Measurements from ENCODE around the gene LAMA5. TPM values are rescaled to one million over a fixed set of nuclear protein-coding genes. Genes with fewer than 3 reads are reported as not detected.
A peak's percentile ranks its signal among the peaks of the same experiment; 100 is the strongest.

The LAMA5 gene
- polyA plus RNA-seq, 2 of the 4 experiments (the other 2 are of a cell fraction), result 20.4 to 196 TPM

GRCh38 chr20:62351469-62352401, 15.4 kb downstream of the LAMA5 start:
- TF ChIP-seq NPAS2 (CRISPR knock-in tag; IDR thresholded peaks at IDR 0.05; ENCODE audit: borderline replicate concordance) (no peak), CEBPB (IDR thresholded peaks at IDR 0.05) (no peak), POLR2AphosphoS2 (conservative IDR thresholded peaks at IDR 0.05; ENCODE audit: low read length) (no peak), SMC3 (IDR thresholded peaks at IDR 0.05) (no peak), RARB (CRISPR knock-in tag; IDR thresholded peaks at IDR 0.05) (no peak), ESRRA (IDR thresholded peaks at IDR 0.05; ENCODE audit: borderline replicate concordance, low read length) (no peak), RCOR1 (IDR thresholded peaks at IDR 0.05; ENCODE audit: low read depth, low read length) (no peak)
- H3K4me1 ChIP-seq, result peaks cover 71% of the 10 kb centered on the region
- DNase-seq (ENCODE audit: low read depth in 1 of 2, low spot score in 1 of 2) (no peak), ATAC-seq (no peak), FAIRE-seq (no peak)
- POLR2A ChIA-PET, result interaction anchor here (1.3 to 2.6 kb wide), 3 partner anchors 8 to 18 kb away, joined by 8 to 30 read pairs (median 12); partner anchors contain the start of gene LAMA5
- peak overlapping the region; percentile 97 to 99 for H3K27ac ChIP-seq
- whole genome bisulfite sequencing (ENCODE audit: missing lambda C conversion rate), result 87% methylated on average over 42 of the region's 60 CpGs
- 0 out of 3 replicates have a peak overlapping the region, but pooled peaks have one; percentile 3 for H3K4me3 ChIP-seq
- CTCF ChIA-PET, result interaction anchor here (1.3 to 5.3 kb wide), 8 partner anchors 14 to 49 kb away, joined by 3 to 107 read pairs (median 10); partner anchors contain the start of genes ADRM1, LAMA5 and RPS21
- H3K4me2 ChIP-seq, result peak overlapping the region; percentile 91
- H3K9me3 ChIP-seq, result peaks cover 23% of the 10 kb centered on the region

- FAIRE-seq (no peak), DNase-seq (ENCODE audit: low read depth in 1 of 2, low spot score in 1 of 2) (no peak), ATAC-seq (peak; percentile 32 to 45)
- no peak for TF ChIP-seq MAZ (IDR thresholded peaks at IDR 0.05; ENCODE audit: borderline replicate concordance, low read depth, low read length)
- no peak for TF ChIP-seq RCOR1 (IDR thresholded peaks at IDR 0.05; ENCODE audit: low read depth, low read length)
- TF ChIP-seq RARB (CRISPR knock-in tag; IDR thresholded peaks at IDR 0.05), result 0 out of 2 replicates have a peak, but pooled peaks have one; percentile 23
- TF ChIP-seq ZSCAN20 (CRISPR knock-in tag; IDR thresholded peaks at IDR 0.05), result no peak
- TF ChIP-seq, protein P1, sequence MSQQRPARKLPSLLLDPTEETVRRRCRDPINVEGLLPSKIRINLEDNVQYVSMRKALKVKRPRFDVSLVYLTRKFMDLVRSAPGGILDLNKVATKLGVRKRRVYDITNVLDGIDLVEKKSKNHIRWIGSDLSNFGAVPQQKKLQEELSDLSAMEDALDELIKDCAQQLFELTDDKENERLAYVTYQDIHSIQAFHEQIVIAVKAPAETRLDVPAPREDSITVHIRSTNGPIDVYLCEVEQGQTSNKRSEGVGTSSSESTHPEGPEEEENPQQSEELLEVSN (IDR thresholded peaks at IDR 0.05; ENCODE audit: borderline replicate concordance, low read depth), result 0 out of 2 replicates have a peak, but pooled peaks have one; percentile 30
- TF ChIP-seq RNF2 (IDR thresholded peaks at IDR 0.05; ENCODE audit: borderline replicate concordance, low read depth), result 0 out of 2 replicates have a peak, but pooled peaks have one; percentile 17
- peak; percentile 10; the same call in 1 of the 2 replicates for TF ChIP-seq GATA3 (IDR thresholded peaks at IDR 0.05; ENCODE audit: borderline replicate concordance)
- peak; percentile 10; the same call in 1 of the 2 replicates for TF ChIP-seq HOXB13 (CRISPR knock-in tag; IDR thresholded peaks at IDR 0.05; ENCODE audit: low read depth)
- no peak for TF ChIP-seq FOSB (CRISPR knock-in tag; IDR thresholded peaks at IDR 0.05)
- TF ChIP-seq JUN (IDR thresholded peaks at IDR 0.05), result peak in 1 of 2 experiments; percentile 38; a peak in 1 of 5 replicates
- Histone ChIP-seq H3K27ac (peak overlapping the region; percentile 97 to 99), H3K4me3 (0 out of 3 replicates have a peak overlapping the region, but pooled peaks have one; percentile 3), H3K4me1 (peaks cover 62% of the 10 kb centered on the region), H3K4me2 (peak overlapping the region; percentile 91), H3K9me3 (peaks cover 23% of the 10 kb centered on the region)
- WGBS (ENCODE audit: missing lambda C conversion rate), result 21% methylated on average over 9 of the region's 23 CpGs
- CTCF ChIA-PET, result interaction anchor here (0.7 to 5.3 kb wide), 8 partner anchors 8 to 45 kb away, joined by 3 to 107 read pairs (median 12); partner anchors contain the start of gene LAMA5
- POLR2A ChIA-PET, result interaction anchor here (0.8 to 2.6 kb wide), 7 partner anchors 9 to 36 kb away, joined by 3 to 30 read pairs (median 10); partner anchors contain the start of genes LAMA5 and RPS21
Measured at GRCh38 chr20:62350629-62351422, 16.3 kb downstream of the LAMA5 start.

- H3K4me1 ChIP-seq, result peaks cover 55% of the 10 kb centered on the region
- H3K4me3 ChIP-seq, result no peak overlapping the region
- FAIRE-seq, result peak; percentile 94
- DNase-seq (ENCODE audit: low read depth in 1 of 2, low spot score in 1 of 2), result peak; percentile 52 to 93
- peaks cover 23% of the 10 kb centered on the region for H3K9me3 ChIP-seq
- WGBS (ENCODE audit: missing lambda C conversion rate), result 1% methylated on average over 9 of the region's 16 CpGs
- H3K4me2 ChIP-seq, result peak overlapping the region; percentile 91
- ATAC-seq, result peak; percentile 59 to 62
- POLR2A ChIA-PET, result interaction anchor here (0.5 to 2.6 kb wide), 9 partner anchors 9 to 46 kb away, joined by 3 to 30 read pairs (median 8); partner anchors contain the start of genes LAMA5 and RPS21
- peak overlapping the region; percentile 97 to 99 for H3K27ac ChIP-seq
- CTCF ChIA-PET, result interaction anchor here (0.7 to 5.3 kb wide), 8 partner anchors 8 to 44 kb away, joined by 3 to 107 read pairs (median 12); partner anchors contain the start of gene LAMA5
- TF ChIP-seq CEBPB (IDR thresholded peaks at IDR 0.05) (no peak), TP53 (CRISPR knock-in tag; IDR thresholded peaks at IDR 0.05) (no peak), GATA3 (IDR thresholded peaks at IDR 0.05; ENCODE audit: borderline replicate concordance) (peak; percentile 37), RAD21 (conservative IDR thresholded peaks at IDR 0.05 in 1 of 2, IDR thresholded peaks at IDR 0.05 in 1 of 2) (peak; percentile 3 to 10; a peak in 1 of 5 replicates), RARB (CRISPR knock-in tag; IDR thresholded peaks at IDR 0.05) (no peak), NFE2L2 (conservative IDR thresholded peaks at IDR 0.05; ENCODE audit: low read length) (no peak), MAZ (IDR thresholded peaks at IDR 0.05; ENCODE audit: borderline replicate concordance, low read depth, low read length) (peak; percentile 1; the same call in 1 of the 2 replicates), BCL3 (IDR thresholded peaks at IDR 0.05) (0 out of 3 replicates have a peak, but pooled peaks have one; percentile 23), EP300 (IDR thresholded peaks at IDR 0.05) (peak; percentile 41 to 49; a peak in 1 of 5 replicates), ZSCAN20 (CRISPR knock-in tag; IDR thresholded peaks at IDR 0.05) (0 out of 2 replicates have a peak, but pooled peaks have one; percentile 11), FOSL2 (IDR thresholded peaks at IDR 0.05) (peak; percentile 64; the same call in 1 of the 2 replicates), FOSL2 (CRISPR knock-in tag; IDR thresholded peaks at IDR 0.05) (peak; percentile 86), JUNB (IDR thresholded peaks at IDR 0.05) (peak; percentile 30; the same call in 1 of the 2 replicates), USF2 (IDR thresholded peaks at IDR 0.05) (0 out of 2 replicates have a peak, but pooled peaks have one; percentile 30)
Measured at GRCh38 chr20:62350098-62350628, 16.9 kb downstream of the LAMA5 start.

Data from A549 (cell line).